Measurements from ENCODE around the gene CSRP3. TPM values are rescaled to one million over a fixed set of nuclear protein-coding genes. Genes with fewer than 3 reads are reported as not detected.

The CSRP3 gene
- total and polyA plus RNA-seq, 9 of the 15 experiments (the other 6 are each of a cell fraction or from before 2014, with no cell fraction given), result 0.14 TPM; not detected in 8

GRCh38 chr11:19161651-19162050, 40.1 kb downstream of the CSRP3 start:
- intact Hi-C loops (cut with micrococcal nuclease), result no loop called here
- no peak overlapping the region for H3K4me2 ChIP-seq (ENCODE audit: insufficient read depth, low read length)
- in situ Hi-C loops (cut with MboI), result no loop called here
- no peaks in the 10 kb centered on the region for H3K79me2 ChIP-seq (ENCODE audit: control insufficient read depth, insufficient read depth, low read length)
- WGBS (ENCODE audit: insufficient coverage, low coverage, missing lambda C conversion rate), result 90% methylated on average over 2 of the region's 2 CpGs
- H3K9me1 ChIP-seq (ENCODE audit: control insufficient read depth, insufficient read depth, low read length), result no peaks in the 10 kb centered on the region
- ChIA-PET CTCF (ENCODE audit: low intra/inter-chr PET ratio) (no interaction called here), POLR2A (interaction anchor here (1.2 kb wide), 1 partner anchor 10 kb away, joined by 4 read pairs; no protein-coding TSS in a partner anchor)
- no TSS peak for BruUV-seq (replicated peaks)
- H3K36me3 ChIP-seq (ENCODE audit: control insufficient read depth, insufficient read depth, low read length), result peaks cover 32% of the 10 kb centered on the region
- no peak for ATAC-seq
- no peak for TF ChIP-seq SNRNP70 (optimal IDR thresholded peaks at IDR 0.05; ENCODE audit: low read depth, low read length)
- no peak for TF ChIP-seq TFAP4 (CRISPR knock-in tag; IDR thresholded peaks at IDR 0.05; ENCODE audit: borderline replicate concordance)
- TF ChIP-seq ZBTB11 (CRISPR knock-in tag; IDR thresholded peaks at IDR 0.05), result no peak
- TF ChIP-seq TEAD2 (tag; IDR thresholded peaks at IDR 0.05), result no peak
- TF ChIP-seq ZNF143 (CRISPR knock-in tag; IDR thresholded peaks at IDR 0.05), result no peak
- no peaks in the 10 kb centered on the region for H3K27me3 ChIP-seq (ENCODE audit: control insufficient read depth in 2 of 2, insufficient read depth in 2 of 2, low read length in 2 of 2)
- H3K27ac ChIP-seq (ENCODE audit: extremely low read depth, low read depth, low read length), result no peak overlapping the region
- no peaks in the 10 kb centered on the region for H4K20me1 ChIP-seq (replicated peaks; ENCODE audit: control insufficient read depth, insufficient read depth, low read length)
- no peak overlapping the region for H3K9ac ChIP-seq (ENCODE audit: insufficient read depth in 1 of 2, low read depth in 2 of 2, low read length in 2 of 2)
- H3K4me3 ChIP-seq, result no peak overlapping the region
- FAIRE-seq, result no peak
- H3K9me3 ChIP-seq (replicated peaks; ENCODE audit: control insufficient read depth, insufficient read depth, low read depth, low read length), result no peaks in the 10 kb centered on the region
- no peaks in the 10 kb centered on the region; a peak in 1 of 5 replicates for H3K4me1 ChIP-seq (replicated peaks in 1 of 2; ENCODE audit: control insufficient read depth in 2 of 2, insufficient read depth in 2 of 2, low read length in 2 of 2)
- no peak for DNase-seq (ENCODE audit: extremely low read depth in 1 of 4, low spot score in 3 of 4)
- no peak overlapping the region for H2AFZ ChIP-seq (ENCODE audit: low read depth, low read length)
